Upper lobe of right lung (tissue), 1 donor: ENCODE results near the gene SEC22C. TPM values are rescaled to one million over a fixed set of nuclear protein-coding genes. Genes with fewer than 3 reads are reported as not detected.

Experiments
- ATAC-seq: fragments of 200-7000 bp; cut with Tn5 transposase; one replicate; pipeline ENCODE4 v1.9.1; 2020; ENCODE audit warnings: mild to moderate bottlenecking, moderate library complexity
- DNase-seq: peaks from one replicate; pipeline ENCODE4 v3.0.0-alpha.2; 2020
- H3K27ac ChIP-seq: fragments of 200-600 bp; one replicate; pipeline ENCODE4 v1.8.0; 2022
- H3K27me3 ChIP-seq: fragments of 200-600 bp; one replicate; pipeline ENCODE4 v1.8.0; 2022; ENCODE audit warnings: mild to moderate bottlenecking
- H3K36me3 ChIP-seq: fragments of 200-600 bp; one replicate; pipeline ENCODE4 v1.8.0; 2022
- H3K4me1 ChIP-seq: fragments of 200-600 bp; one replicate; pipeline ENCODE4 v1.8.0; 2022
- H3K4me3 ChIP-seq: fragments of 200-600 bp; one replicate; pipeline ENCODE4 v1.8.0; 2022; ENCODE audit warnings: mild to moderate bottlenecking
- H3K9me3 ChIP-seq: fragments of 200-600 bp; one replicate; pipeline ENCODE4 v1.8.0; 2022
- CTCF ChIP-seq: fragments of 200-600 bp; IDR thresholded peaks from one replicate; pipeline ENCODE4 v1.8.0; 2022; ENCODE audit warnings: antibody characterized with exemption
- intact Hi-C: fragments of 100-400 bp; cut with DNase I; formaldehyde crosslinking; loops from one replicate; pipeline ENCODE4 v1.11.0; 2022
- total RNA-seq: library from RNA; stranded (reverse); fragmentation: NEBNext Ultra II Directional; extraction: Animal tissue kit (Norgen Biotek cat#: 25700); gene quantifications from one replicate; pipeline ENCODE4 v1.2.1, GENCODE V29; 2021
- donor health status: DM: no; HTN: yes; CAD: no; lungs with severe emphysema.

The SEC22C gene
- total RNA-seq, 1 donor from 2014 or later: 48.6 TPM

- peaks cover 10% of the 10 kb centered on the region for H3K36me3 ChIP-seq
- TF ChIP-seq CTCF: no peak
- no peak for DNase-seq
- ATAC-seq: no peak
- H3K27ac ChIP-seq: peak overlapping the region; percentile 3
- H3K27me3 ChIP-seq: no peaks in the 10 kb centered on the region
- no peaks in the 10 kb centered on the region for H3K9me3 ChIP-seq
- intact Hi-C loops: no loop called here
- H3K4me1 ChIP-seq: peaks cover 12% of the 10 kb centered on the region
- H3K4me3 ChIP-seq: no peak overlapping the region
Observed at GRCh38 chr3:42530073-42530472, 51.7 kb downstream of the SEC22C start.

- intact Hi-C loops: no loop called here
- H3K9me3 ChIP-seq: no peaks in the 10 kb centered on the region
- H3K4me3 ChIP-seq: no peak overlapping the region
- peak; percentile 62 for ATAC-seq
- H3K27ac ChIP-seq: peak overlapping the region; percentile 3
- DNase-seq: no peak
- H3K27me3 ChIP-seq: no peaks in the 10 kb centered on the region
- peaks cover 10% of the 10 kb centered on the region for H3K36me3 ChIP-seq
- no peak for TF ChIP-seq CTCF
- H3K4me1 ChIP-seq: peaks cover 12% of the 10 kb centered on the region
Observed at GRCh38 chr3:42529468-42529867, 52.3 kb downstream of the SEC22C start.

- Histone ChIP-seq H3K36me3 (peaks cover 10% of the 10 kb centered on the region), H3K27me3 (no peaks in the 10 kb centered on the region), H3K4me3 (no peak overlapping the region), H3K9me3 (no peaks in the 10 kb centered on the region), H3K27ac (peak overlapping the region; percentile 11), H3K4me1 (peaks cover 12% of the 10 kb centered on the region)
- TF ChIP-seq CTCF: no peak
- intact Hi-C loops: no loop called here
- ATAC-seq (no peak), DNase-seq (no peak)
Observed at GRCh38 chr3:42527368-42527917, 54.3 kb downstream of the SEC22C start.

- H3K27me3 ChIP-seq: no peaks in the 10 kb centered on the region
- H3K4me1 ChIP-seq: peaks cover 12% of the 10 kb centered on the region
- H3K36me3 ChIP-seq: peaks cover 10% of the 10 kb centered on the region
- no peak for DNase-seq
- TF ChIP-seq CTCF: no peak
- H3K27ac ChIP-seq: no peak overlapping the region
- intact Hi-C loops: no loop called here
- no peak overlapping the region for H3K4me3 ChIP-seq
- no peaks in the 10 kb centered on the region for H3K9me3 ChIP-seq
- no peak for ATAC-seq
Observed at GRCh38 chr3:42526616-42527367, 55.0 kb downstream of the SEC22C start.

- peaks cover 9% of the 10 kb centered on the region for H3K4me1 ChIP-seq
- H3K27ac ChIP-seq: no peak overlapping the region
- no peak overlapping the region for H3K4me3 ChIP-seq
- DNase-seq: no peak
- H3K36me3 ChIP-seq: peaks cover 3% of the 10 kb centered on the region
- H3K9me3 ChIP-seq: no peaks in the 10 kb centered on the region
- intact Hi-C loops: no loop called here
- H3K27me3 ChIP-seq: no peaks in the 10 kb centered on the region
- TF ChIP-seq CTCF: no peak
- no peak for ATAC-seq
Observed at GRCh38 chr3:42525736-42526345, 55.9 kb downstream of the SEC22C start.
